Activated T-helper 1 cell treated with Interleukin-2 at 50 U/mL for 16 hours (primary cell): ENCODE measurements around the gene HCAR3.
A peak's percentile ranks its signal among the peaks of the same experiment; 100 is the strongest.
"Not testable (repeated sequence)": the region's sequence is repeated elsewhere in the genome, so short reads cannot be mapped to it uniquely, and the experiment has no call there.

ENCODE experiments used
- DNase-seq: peaks from one replicate; pipeline ENCODE4 v3.0.0-alpha.2; 2020; ENCODE audit warnings: low read depth

Gene HCAR3

GRCh38 chr12:122716658-122717057 lies at the start of gene HCAR3:
Gene HCAR3, minus strand, starts transcription at chr12:122716811. Its CDS starts 74 bp downstream, at chr12:122716737.
- DNase-seq: not testable (repeated sequence)

- no peak for DNase-seq
Observed at GRCh38 chr12:122757568-122757967, 41.0 kb upstream of the HCAR3 start.

- no peak for DNase-seq
Observed at GRCh38 chr12:122754790-122755189, 38.2 kb upstream of the HCAR3 start.

GRCh38 chr12:122753319-122753650 lies 36.7 kb upstream of the HCAR3 start:
- DNase-seq: no peak

GRCh38 chr12:122752464-122753318 lies 36.1 kb upstream of the HCAR3 start, which contains the start of gene DENR:
Gene DENR, plus strand, starts transcription at chr12:122752824. Its CDS starts 878 bp downstream, at chr12:122753702.
- peak; percentile 99 for DNase-seq

GRCh38 chr12:122750781-122751515 lies 34.3 kb upstream of the HCAR3 start:
- DNase-seq: not testable (repeated sequence)

- no peak for DNase-seq
Observed at GRCh38 chr12:122749569-122750332, 33.1 kb upstream of the HCAR3 start.

- no peak for DNase-seq
Observed at GRCh38 chr12:122747224-122748135, 30.9 kb upstream of the HCAR3 start.

GRCh38 chr12:122743895-122744525 lies 27.4 kb upstream of the HCAR3 start:
- DNase-seq: no peak

- DNase-seq: no peak
Observed at GRCh38 chr12:122740351-122740750, 23.7 kb upstream of the HCAR3 start.

GRCh38 chr12:122738571-122738970 lies 22.0 kb upstream of the HCAR3 start:
- DNase-seq: no peak

- no peak for DNase-seq
Observed at GRCh38 chr12:122732611-122733010, 16.0 kb upstream of the HCAR3 start.

- no peak for DNase-seq
Observed at GRCh38 chr12:122732170-122732569, 15.6 kb upstream of the HCAR3 start.

GRCh38 chr12:122730215-122731014 lies 13.8 kb upstream of the HCAR3 start, which contains the start of gene HCAR1:
Gene HCAR1, minus strand, starts transcription at chr12:122730844. Its CDS starts 505 bp downstream, at chr12:122730339.
- peak; percentile 6 for DNase-seq

GRCh38 chr12:122729583-122730214 lies 13.1 kb upstream of the HCAR3 start:
- DNase-seq: no peak

- no peak for DNase-seq
Observed at GRCh38 chr12:122726080-122726558, 9.5 kb upstream of the HCAR3 start.

GRCh38 chr12:122725452-122726079 lies 9.0 kb upstream of the HCAR3 start:
- DNase-seq: no peak

- DNase-seq: no peak
Observed at GRCh38 chr12:122724641-122725243, 8.1 kb upstream of the HCAR3 start.
